ENCODE measurements around the gene ABCA12. TPM values are rescaled to one million over a fixed set of nuclear protein-coding genes. Genes with fewer than 3 reads are reported as not detected.

Gene ABCA12
- total and polyA plus RNA-seq, 2 of the 8 experiments (the other 6 are each of a cell fraction or from before 2014, with no cell fraction given): not detected

GRCh38 chr2:214995409-214995808 lies 143.0 kb downstream of the ABCA12 start (continued):
- TF ChIP-seq CHD7 (IDR thresholded peaks at IDR 0.05; ENCODE audit: insufficient replicate concordance, low read length): no peak
- no peak for TF ChIP-seq BRCA1 (IDR thresholded peaks at IDR 0.05; ENCODE audit: low read depth, low read length)
- TF ChIP-seq NANOG (IDR thresholded peaks at IDR 0.05; ENCODE audit: insufficient read depth, low read depth, low read length, poor library complexity, severe bottlenecking): no peak
